Measurements from ENCODE around the gene SMIM12. TPM values are rescaled to one million over a fixed set of nuclear protein-coding genes. Genes with fewer than 3 reads are reported as not detected.
A peak's percentile ranks its signal among the peaks of the same experiment; 100 is the strongest.

The SMIM12 gene
- total and polyA plus RNA-seq, 2 of the 8 experiments (the other 6 are each of a cell fraction or from before 2014, with no cell fraction given): 40.9 to 49.2 TPM

GRCh38 chr1:34842073-34842472 is 17.5 kb downstream of the SMIM12 start:
- no peak overlapping the region for H4K8ac ChIP-seq (ENCODE audit: extremely low read depth, insufficient read depth, low read length)
- no peaks in the 10 kb centered on the region for H3K23me2 ChIP-seq (ENCODE audit: low read depth, low read length)
- H3K4me3 ChIP-seq (ENCODE audit: extremely low read depth in 1 of 4, insufficient read depth in 2 of 4, low read depth in 3 of 4, low read length in 4 of 4): no peak overlapping the region
- DNase-seq (ENCODE audit: low read depth in 1 of 2, low spot score in 2 of 2) (no peak), FAIRE-seq (no peak)
- H3K4ac ChIP-seq (replicated peaks; ENCODE audit: insufficient read length, low read depth, low read length): no peak overlapping the region
- H2BK15ac ChIP-seq (ENCODE audit: low read length): no peak overlapping the region
- ChIA-PET POLR2A (ENCODE audit: partially characterized antibody) (no interaction called here), CTCF (ENCODE audit: partially characterized antibody) (interaction anchor here (0.5 to 14.3 kb wide), 9 partner anchors 11 to 342 kb away, joined by 3 to 230 read pairs (median 3); partner anchors contain the start of genes GJA4 and SMIM12)
- H3K27ac ChIP-seq (ENCODE audit: low read depth, low read length): no peak overlapping the region
- H2BK12ac ChIP-seq (ENCODE audit: low read depth, low read length): no peak overlapping the region
- H3K79me2 ChIP-seq (ENCODE audit: control insufficient read depth in 1 of 2, insufficient read depth in 2 of 2, low read length in 2 of 2): no peaks in the 10 kb centered on the region
- no peaks in the 10 kb centered on the region for H3K36me3 ChIP-seq (ENCODE audit: control insufficient read depth in 2 of 4, insufficient read depth in 4 of 4, low read length in 3 of 4)
- no peaks in the 10 kb centered on the region for H3K27me3 ChIP-seq (replicated peaks in 1 of 4; ENCODE audit: control insufficient read depth in 3 of 4, extremely low read depth in 1 of 4, insufficient read depth in 3 of 4, low read length in 3 of 4)
- no peaks in the 10 kb centered on the region for H3K9me3 ChIP-seq (ENCODE audit: insufficient read depth in 2 of 2, low read depth in 1 of 2, low read length in 1 of 2)
- no peak overlapping the region for H4K5ac ChIP-seq (ENCODE audit: insufficient read length, low read depth, low read length)
- H3K18ac ChIP-seq (ENCODE audit: extremely low read depth, low read length): no peak overlapping the region
- H3K4me2 ChIP-seq (ENCODE audit: insufficient read depth in 1 of 2, low read depth in 2 of 2, low read length in 2 of 2): no peak overlapping the region
- no peaks in the 10 kb centered on the region for H4K20me1 ChIP-seq (replicated peaks in 1 of 2; ENCODE audit: control insufficient read depth in 1 of 2, insufficient read depth in 2 of 2, low read length in 2 of 2)
- no peak overlapping the region for H3K23ac ChIP-seq (ENCODE audit: insufficient read length)
- no peaks in the 10 kb centered on the region for H3K79me1 ChIP-seq (ENCODE audit: low read depth, low read length)
- no peak overlapping the region for H2BK120ac ChIP-seq (replicated peaks; ENCODE audit: low read depth, low read length)
- WGBS, 2 experiments (ENCODE audit: extremely low coverage in 1 of 2, insufficient coverage in 1 of 2, insufficient read length in 1 of 2, insufficient replicate concordance in 2 of 2, low coverage in 1 of 2, low lambda C conversion rate in 2 of 2, missing lambda C conversion rate in 1 of 2): 59% methylated on average over 3 of the region's 3 CpGs; no CpG with 5 or more reads in 1 of the 2 experiments
- H2BK5ac ChIP-seq (ENCODE audit: low read depth, low read length): 0 out of 2 replicates have a peak overlapping the region, but pooled peaks have one; percentile 85
- H3K14ac ChIP-seq (ENCODE audit: insufficient read length): no peak overlapping the region
- H2BK20ac ChIP-seq (ENCODE audit: low read length): no peak overlapping the region
- no peak overlapping the region for H3K56ac ChIP-seq (replicated peaks; ENCODE audit: insufficient read length, low read depth, low read length)
- H4K91ac ChIP-seq (replicated peaks; ENCODE audit: insufficient read length, low read length): no peak overlapping the region
- no peak overlapping the region for H2AK5ac ChIP-seq (ENCODE audit: low read depth, low read length)
- H2AFZ ChIP-seq (ENCODE audit: low read length): no peak overlapping the region
- no peak overlapping the region for H3K9ac ChIP-seq (replicated peaks in 1 of 4; ENCODE audit: extremely low read depth in 1 of 4, low read depth in 3 of 4, low read length in 3 of 4)
- H3K4me1 ChIP-seq (replicated peaks in 1 of 4; ENCODE audit: control insufficient read depth in 3 of 4, insufficient read depth in 4 of 4, low read length in 3 of 4): peaks cover 16 to 25% (median 18%) of the 10 kb centered on the region in 4 experiments
- TF ChIP-seq TBP (IDR thresholded peaks at IDR 0.05; ENCODE audit: low read depth, low read length): no peak
- TF ChIP-seq CEBPB (IDR thresholded peaks at IDR 0.05; ENCODE audit: low read depth, low read length): no peak
